ENCODE data around the gene ENOSF1.
A peak's percentile ranks its signal among the peaks of the same experiment; 100 is the strongest.
"Not testable (repeated sequence)": the region's sequence is repeated elsewhere in the genome, so short reads cannot be mapped to it uniquely, and the experiment has no call there.

ENOSF1 gene

DNA sequence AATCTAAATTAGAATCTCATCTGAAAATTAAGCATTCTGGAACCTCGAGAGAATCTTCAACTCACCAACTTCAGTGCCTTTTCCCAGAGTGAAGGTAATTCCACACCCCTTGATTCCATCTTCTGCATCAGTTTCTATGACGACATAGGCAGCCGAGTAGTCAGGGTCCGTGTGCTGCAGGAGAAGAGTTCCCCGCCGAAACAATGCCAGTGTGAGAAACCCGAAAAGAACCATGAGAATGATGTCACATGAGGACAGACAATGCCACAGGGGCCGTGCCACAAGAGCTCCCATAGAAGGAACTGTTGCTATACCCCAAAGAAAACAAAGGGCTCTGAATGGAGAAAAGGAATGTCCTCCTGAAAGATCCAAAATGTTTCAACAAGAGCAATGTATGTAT is 6.0 kb downstream of the ENOSF1 start:
- DNase-seq: no peak

DNA sequence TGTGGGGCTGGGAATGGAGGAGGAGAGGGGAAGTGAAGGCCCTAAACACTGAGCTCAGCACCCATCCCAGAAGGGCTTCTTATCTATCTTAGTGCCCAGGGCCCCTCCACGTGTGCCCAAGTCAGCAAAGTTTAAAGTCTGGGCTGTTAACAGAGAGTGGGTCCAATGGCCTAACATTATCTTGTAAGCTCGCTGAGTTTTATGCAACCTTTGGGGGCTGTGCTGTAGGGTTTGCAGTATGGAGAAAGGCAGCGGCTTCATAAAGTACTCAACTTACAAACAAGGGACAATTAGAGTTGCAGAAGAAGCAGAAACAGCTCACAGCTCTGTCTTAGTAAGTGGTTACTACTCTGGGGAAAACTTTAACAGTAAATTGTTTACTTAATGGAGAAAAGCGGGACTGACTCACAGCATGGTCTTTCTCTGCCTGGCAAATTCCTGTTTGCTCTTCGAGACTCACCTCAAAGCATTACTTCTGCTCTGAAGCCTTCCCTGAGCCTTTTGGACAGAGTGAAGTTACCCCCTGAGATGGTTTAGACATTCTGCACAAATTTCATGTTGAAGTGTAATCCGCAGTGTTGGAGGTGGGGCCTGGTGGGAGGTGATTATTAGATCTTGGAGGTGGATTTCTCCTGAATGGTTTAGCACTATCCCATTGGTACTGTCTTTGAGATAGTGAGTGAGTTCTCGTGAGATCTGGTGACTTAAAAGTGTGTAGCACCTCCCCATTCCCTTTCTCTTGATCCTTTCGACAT is 9.0 kb downstream of the ENOSF1 start:
- DNase-seq: no peak

DNA sequence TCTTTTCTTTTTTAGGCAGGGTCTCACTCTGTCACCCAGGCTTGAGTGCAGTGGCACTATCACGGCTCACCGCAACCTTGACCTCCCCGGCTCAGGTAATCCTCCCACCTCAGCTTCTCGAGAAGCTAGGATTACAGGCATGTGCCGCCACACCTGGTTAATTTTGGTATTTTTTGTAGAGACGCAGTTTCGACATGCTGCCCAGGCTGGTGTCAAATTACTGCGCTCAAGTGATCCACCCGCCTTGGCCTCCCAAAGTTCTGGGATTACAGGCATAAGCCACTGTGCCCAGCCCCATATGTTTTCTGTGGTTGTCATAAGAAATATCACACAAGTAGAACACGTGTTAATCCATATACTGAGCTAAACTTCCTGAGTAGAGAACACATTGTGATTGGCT is 14.6 kb downstream of the ENOSF1 start:
- DNase-seq: peak; percentile 70

DNA sequence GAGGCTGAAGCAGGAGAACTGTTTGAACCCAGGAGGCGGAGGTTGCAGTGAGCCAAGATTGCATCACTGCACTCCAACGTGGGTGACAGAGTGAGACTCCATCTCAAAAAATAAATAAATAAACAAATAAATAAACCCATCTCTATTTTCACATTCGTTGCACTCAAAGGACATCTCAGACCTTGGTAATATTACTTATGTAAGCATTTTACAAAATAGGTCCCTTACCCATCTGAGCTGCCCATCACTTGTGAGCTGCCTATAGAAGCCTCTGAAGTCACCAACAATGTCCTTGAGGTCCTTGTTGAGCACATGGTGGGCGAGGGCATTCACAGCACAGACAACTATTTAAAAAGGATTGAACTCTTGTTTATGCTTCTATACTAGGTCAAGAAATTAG is 15.4 kb downstream of the ENOSF1 start:
- no peak for DNase-seq

DNA sequence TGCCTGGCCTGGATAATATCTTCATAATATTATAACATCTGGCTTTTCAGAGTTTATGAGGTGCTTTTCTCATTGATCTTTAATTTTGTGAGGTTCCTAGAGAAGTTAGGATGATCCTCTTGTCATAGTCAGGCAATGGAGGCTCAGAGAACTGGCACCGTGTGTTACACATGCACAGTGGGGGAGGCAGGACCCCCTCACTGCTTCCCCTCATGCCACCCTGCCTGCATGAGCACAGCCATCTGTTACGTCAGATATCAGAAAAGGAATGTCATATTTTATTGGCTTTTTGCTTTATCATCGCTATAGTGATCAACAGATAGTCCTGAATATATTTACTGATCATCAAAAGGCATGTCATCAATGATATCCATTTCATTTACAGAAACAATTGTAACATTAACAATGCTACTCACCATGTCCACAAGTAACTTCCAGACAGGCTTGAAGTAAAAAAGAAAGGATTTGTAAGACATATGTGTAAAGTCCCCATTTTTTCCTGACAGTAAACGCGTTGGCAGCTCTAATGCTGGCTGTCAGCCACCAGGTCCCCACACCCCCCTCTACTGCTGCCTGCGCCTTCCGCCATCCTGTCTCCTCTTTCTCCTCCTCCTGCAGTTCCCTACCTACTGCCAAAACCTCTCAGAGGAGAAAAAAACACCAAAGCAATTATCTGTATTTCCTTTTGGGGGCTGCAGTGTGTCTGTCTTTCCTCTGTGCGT is 18.8 kb downstream of the ENOSF1 start:
- no peak for DNase-seq

DNA sequence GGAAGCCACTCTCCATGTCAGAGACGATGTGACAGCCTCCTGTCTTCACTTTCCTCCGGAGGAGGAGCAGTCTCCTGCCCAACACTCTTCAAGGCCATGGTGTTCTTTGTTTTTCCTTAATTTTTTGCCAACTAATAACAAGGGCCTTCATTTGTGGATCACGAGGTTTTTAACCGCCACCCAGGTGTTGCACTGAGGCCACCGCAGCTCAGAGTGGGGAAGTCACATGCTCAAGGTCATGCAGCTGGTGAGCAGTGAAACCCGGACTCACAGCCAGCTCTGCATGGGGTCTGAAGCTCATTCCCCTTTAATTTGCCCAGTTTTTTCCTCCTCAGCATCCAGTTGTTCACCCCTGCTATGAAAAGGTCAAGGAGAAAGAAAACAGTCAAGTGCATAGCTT is 19.6 kb downstream of the ENOSF1 start:
- no peak for DNase-seq

DNA sequence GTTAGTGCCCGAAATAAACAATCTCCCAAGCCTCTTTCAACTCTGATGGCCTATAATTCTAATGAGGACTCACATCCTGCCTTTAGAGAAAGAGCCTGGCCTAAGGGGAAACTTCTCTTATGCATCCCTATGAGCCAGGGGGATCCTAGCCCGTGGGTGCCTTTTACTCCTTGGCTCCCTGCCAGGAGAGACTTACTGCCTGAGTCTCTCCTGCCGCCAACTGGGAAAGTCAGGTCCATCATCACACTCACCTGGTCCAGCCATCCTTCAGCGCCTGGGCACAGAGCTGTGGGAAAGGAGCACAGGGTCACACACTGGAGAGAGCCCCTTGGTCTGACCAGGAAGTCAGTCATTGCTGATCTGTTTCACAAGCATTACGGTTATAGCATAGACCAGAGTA is 24.1 kb downstream of the ENOSF1 start:
- peak; percentile 27 for DNase-seq

DNA sequence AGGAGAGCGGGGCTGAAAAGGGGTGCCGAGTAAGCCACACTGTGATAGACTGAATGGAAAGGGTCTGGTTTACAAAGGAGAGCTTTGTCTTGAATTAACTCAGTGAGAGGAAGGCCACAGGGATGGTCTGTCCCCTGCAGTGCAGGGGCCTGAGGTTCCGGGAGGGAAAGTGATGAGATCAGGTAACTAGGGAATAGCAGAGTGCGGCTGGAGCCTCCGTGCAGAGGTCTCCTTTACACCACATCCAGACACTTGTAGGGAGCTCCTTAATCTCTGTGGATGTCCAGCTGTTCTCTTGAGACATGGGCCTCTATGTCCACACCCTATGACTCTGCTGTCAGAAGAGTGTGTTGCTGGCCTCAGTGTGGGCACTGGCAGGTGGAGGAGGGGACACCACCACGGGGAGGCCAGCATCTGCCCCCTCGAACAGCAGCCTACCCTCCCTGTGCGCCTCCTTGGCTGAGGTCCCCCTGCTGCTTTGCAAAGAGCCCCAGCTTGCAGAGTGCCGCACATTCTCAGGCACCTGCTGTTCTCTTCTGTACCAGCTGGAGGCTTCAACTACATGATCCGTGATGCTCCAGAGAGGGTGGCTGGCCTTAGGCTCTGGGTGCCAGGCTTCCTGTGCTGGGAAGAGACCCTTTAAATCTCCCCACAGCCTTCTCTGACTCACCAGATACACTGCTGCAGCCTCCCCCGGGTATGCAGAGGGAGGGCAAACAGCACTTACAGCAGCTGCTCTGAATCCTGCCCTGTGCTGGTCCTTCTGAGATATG is 25.9 kb downstream of the ENOSF1 start:
- no peak for DNase-seq

DNA sequence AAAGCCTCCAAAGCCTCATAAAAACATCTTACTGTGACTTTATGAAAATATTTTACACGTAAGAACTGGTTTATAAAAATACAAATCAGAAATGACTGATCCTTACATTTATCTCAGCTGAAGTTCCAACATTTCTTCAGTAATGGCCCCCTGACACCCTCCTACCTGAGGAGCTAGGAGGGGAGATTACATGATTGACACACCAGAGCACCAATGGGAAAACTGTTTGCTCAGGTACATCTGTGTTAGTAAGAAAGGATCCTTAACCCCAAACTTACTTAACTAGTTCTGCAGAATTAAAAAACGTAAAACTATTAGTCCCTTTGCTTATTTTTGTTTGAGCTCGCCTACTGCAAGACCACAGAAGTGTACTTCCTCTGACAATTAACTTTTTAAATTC is 27.0 kb downstream of the ENOSF1 start:
- no peak for DNase-seq

DNA sequence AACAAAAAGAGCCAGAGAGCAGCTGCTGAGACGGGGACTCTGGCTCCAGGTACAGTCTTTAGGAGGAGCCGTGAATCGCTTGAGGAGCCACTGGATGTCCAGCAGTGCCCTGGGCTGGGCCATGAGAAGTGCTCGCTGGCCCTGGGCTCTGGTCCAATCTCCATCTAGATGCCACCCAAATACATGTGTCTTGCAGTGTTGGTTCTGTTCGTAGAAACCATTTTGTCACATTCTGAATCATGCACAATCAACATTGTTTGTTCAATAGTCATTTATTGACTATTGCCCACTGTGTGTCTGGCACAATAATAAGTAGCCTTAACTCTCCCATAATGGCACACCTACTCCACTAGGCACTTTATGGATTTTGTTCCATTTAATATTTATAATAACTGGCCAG is 28.9 kb downstream of the ENOSF1 start:
- DNase-seq: no peak

DNA sequence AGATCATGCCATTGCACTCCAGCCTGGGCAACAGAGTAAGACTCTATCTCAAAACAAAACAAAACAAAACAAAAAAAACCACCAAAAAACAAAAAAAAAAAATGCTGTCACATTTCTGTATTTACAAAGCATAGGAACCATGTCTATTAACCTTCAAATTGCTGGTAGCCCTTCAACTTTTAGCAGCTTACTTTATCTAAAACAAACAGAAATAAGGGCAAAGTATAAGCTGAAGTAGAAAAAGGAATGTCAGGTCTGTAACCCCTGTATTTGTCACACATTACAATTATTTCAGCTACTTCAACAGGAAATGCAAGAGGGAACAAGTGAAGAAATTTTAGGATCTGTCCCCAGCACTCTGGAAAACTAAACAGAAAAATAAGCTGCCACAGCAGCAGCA is 29.6 kb downstream of the ENOSF1 start:
- DNase-seq: no peak

DNA sequence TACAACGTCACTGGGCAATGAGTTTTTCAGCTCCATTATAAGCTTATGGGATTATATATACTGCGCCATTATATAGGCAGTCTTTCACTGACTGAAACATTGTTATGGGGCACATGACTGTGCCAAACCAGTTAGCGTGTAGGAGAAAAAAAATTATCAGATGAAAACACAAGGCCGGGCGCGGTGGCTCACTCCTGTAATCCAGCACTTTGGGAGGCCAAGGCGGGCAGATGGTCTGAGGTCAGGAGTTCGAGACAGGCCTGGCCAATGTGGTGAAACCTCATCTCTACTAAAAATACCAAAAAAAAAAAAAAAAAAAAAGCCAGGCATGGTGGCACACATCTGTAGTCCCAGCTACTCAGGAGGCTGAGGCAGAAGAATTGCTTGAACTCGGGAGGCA is 30.0 kb downstream of the ENOSF1 start:
- not testable (repeated sequence) for DNase-seq

DNA sequence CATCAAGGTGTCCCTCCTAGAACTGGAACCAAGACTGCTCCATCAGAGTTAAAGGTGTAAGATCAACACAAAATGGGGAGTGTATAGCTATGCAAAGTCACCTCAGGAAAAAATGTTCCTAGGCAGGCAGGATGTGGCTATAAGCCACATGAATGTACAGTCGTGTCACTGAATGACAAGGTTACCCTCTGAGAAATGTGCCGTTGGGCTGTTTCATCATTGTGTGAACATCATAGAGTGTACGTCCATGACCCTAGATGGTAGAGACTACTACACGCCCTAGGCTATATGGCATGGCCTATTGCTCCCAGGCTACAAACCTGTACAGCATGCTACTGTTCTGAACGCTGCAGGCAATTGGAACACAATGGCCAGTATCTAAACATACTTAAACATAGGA is 30.4 kb downstream of the ENOSF1 start:
- no peak for DNase-seq

DNA sequence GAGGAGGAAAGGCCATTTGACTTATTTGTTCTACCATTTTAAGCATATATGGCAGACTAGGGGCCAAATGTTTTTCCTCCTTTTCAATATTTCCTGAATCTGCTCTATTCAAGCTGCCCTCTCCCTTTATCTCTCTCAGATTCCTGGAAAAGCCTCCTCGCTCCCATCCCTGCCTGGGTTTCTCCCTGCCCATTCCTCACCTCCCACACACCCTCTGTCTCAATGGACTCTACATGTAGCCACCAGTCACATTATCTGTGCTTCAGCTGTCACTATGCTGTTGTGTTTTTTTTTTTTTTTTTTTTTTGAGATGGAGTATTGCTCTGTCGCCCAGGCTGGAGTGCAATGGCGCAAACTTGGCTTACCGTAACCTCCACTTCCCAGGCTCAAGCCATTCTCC is 32.0 kb downstream of the ENOSF1 start:
- DNase-seq: no peak

DNA sequence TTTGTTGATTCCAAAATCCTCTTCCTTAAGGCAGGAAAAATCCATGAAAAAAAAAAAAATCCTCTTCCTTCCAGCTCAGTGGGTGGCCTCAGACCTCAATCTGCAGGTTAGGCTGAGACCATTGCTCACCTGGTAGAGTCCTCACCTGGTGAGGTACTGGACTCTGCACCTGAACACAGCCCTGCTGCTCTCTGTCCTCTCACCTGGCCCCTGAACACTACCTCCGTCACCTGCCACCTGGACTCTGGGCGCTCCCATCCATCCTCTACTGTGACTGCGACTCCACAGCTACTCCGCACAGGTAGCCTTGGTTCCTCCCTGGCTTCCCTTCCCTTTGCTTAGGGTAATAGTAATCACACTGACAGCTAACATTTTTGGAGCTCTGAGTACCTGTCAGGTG is 32.9 kb downstream of the ENOSF1 start:
- DNase-seq: no peak

DNA sequence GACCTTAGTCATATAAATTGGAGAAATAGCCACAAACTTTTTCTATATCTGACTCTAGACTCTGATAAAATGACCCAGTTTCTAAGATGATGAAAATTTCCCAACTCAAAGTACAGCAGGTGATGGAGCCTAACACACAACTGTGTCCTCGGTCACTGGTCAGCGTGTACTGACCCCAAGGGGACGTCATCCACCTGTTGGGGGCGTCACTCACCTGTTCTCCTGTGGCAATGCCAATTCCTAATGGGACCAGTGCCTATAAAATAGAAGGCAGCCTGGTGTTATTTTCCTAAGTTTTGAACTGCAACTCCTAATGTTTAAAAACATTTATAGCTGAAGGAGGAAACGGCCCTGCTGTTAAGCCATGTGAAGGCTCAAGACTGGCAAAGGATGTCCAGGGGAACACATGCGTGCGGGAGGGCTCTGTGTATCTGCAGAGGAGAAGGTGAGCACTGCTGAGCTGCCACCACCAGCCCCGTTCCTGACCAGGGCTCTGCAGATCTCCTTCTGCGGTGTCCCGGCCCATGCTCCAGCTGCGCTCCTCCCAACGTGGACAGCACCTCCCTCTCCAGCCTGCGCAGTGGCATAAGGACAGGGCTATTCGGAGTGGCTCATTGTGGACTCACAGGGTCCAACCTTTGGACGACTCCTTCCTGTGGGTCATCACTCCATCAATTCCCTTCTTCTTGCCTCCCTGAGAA is 33.8 kb downstream of the ENOSF1 start:
- DNase-seq: no peak

DNA sequence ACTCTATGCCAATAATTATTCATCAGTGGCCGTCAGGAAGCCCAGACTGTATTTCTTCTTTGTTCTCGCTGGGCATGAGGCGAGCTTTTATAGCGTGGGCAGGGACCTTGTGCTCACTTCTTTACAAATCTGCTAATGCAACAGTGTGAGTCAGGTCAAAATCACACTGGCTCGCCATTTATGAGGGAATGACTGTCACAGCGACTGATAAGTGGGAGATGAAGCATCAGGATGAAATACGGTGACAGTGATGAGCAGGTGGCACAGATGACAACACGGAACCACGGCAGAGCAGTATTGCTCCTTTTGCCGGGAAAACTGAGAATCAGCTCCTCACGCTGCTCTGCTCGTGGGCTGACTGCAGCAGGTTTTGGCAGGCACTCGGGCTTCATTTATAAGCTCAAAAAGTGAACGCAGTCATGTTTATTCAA is 34.5 kb downstream of the ENOSF1 start:
- DNase-seq: no peak

DNA sequence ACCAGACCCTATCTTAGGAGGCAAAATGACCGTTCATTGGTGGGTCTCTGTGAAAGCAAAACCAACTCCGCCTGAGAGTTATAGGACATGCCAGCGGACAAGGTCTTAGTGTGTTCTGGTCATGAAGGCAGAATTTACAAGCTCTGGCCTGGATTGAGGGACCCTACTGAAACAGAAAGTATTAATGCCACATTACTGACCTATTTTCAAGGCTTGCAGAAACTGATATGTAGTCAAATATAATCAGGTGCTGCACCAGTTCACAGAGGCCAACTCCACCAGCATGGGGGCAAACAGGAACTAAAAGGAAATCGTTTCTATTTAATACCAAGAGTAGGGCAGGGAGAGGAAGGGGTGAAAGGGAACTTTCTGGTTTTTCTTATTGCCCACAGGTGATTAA is 35.3 kb downstream of the ENOSF1 start:
- DNase-seq: no peak

DNA sequence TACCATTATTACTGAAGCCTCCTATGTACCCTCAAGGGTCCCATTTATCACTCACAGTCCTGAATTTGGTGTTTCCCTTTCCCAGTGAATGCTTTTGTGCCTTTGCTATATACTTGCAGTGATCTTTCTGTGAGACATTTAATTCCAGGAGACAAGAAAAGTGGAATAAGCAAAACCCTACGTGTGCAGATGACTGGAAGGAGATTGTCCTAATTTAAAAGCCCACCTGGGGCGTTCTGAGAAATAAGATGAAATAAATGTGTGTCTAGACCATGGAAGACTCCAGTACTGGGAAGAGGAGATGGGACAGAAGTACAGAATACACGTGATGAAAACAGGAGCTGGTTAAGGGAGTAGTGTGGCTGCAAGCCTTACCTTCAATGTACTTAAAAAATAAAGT is 35.7 kb downstream of the ENOSF1 start:
- no peak for DNase-seq

DNA sequence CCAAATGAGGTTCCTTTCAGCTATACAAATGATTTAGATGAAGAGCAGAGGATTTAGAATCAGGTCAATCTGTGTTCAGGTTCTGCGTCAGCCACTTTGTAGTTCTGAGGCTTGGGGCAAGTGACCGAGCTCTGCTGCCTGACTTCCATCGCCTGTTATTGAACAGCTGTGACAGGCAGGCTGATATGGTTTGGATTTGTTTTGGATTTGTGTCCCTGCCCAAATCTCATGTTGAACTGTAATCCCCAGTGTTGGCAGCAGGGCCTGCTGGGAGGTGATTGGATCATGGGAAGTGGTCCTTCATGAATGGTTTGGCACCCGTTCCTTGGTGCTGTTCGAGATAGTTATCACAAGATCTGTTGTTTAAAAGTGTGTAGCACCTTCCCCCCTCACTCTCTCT is 36.4 kb downstream of the ENOSF1 start:
- DNase-seq: no peak

DNA sequence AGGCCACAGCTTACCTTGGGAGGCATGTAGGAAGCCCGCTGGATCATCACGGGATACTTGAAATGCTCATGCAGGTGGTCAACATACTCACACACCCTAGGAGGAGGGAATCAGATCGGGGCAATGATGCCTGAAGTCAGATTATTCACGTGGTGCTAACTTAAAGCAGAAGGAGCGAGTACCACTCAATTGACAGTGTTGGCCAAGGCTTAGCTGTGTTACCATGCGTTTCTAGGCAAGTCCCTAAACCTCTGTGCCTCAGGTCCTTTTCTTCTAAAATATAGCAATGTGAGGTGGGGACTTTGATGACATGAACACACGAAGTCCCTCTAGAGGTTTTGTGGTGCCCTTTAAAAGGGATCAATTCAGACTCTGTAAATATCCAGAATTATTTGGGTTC is 37.1 kb downstream of the ENOSF1 start:
- DNase-seq: no peak

DNA sequence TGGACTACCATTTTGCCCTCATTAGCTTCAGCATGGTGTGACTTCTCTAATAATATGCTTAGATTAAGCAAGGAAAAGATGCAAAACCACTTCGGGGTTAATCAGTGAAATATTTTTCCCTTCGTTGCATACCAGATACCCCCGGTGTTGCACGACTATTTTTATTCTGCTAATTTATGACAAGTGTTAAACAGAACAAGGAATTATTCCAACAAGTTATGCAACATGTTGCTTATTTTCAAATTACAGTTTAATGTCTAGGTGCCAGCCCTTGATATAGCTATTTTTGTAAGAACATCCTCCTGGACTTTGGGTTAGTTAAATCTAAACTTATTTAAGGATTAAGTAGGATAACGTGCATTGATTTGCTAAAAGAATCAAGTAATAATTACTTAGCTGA is 38.7 kb downstream of the ENOSF1 start:
- no peak for DNase-seq

DNA sequence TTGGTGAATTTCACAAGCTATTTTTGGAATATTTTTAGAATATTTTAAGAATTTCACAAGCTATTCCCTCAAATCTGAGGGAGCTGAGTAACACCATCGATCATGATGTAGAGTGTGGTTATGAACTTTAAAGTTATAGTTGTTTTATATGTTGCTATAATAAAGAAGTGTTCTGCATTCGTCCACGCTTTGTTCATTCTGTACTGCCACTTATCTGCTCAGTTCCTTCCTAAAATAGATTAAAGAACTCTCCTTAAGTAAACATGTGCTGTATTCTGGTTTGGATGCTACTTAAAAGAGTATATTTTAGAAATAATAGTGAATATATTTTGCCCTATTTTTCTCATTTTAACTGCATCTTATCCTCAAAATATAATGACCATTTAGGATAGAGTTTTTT is 39.1 kb downstream of the ENOSF1 start:
- no peak for DNase-seq

Measured in DMS79 treated with DMSO at 0.1 percent for 48 hours (cell line).